ENCODE results near the gene BIRC2. TPM values are rescaled to one million over a fixed set of nuclear protein-coding genes. Genes with fewer than 3 reads are reported as not detected.

BIRC2 gene
- total RNA-seq, 2 donors from 2014 or later = 46.9 to 50.7 TPM

DNA sequence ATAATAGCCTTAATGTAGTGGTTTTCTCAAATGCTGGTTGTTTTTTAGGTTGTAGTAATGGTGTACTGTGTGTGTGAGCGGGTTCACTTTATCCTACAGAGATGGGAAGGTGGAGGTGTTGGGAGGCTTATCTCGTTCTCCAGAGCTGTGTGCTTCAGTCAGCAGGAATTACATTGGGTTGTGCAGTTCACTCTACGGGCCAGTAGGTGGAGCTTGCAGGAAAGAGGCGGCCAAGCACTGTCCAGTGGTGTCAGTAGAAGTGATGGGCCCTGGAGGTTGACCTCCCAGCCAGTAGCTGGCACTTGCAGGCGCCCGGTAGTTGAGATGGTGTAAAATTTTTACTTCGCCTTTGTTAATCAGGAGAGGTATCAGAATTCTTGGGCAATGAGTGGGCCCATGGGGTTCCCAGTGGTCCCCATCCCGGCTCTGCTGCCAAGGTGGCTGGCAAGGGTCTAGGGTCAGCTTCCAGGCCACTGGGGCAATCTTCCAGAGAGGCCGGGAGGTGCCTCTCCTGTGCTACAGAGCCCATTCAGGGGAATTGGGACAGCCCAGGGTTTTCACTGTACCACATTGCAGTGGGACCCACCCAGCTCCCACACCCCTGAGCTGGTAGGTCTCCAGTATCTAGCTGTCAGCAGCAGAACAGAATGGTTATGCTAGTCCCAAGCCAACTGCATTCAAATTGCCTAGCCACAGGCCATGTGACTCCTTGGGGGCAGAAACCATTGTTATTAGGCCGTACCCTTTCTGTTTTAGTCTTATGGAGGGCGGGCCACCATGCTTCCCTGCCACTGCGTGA lies 43.9 kb downstream of the BIRC2 start:
- intact Hi-C loops (cut with DNase I, micrococcal nuclease) = loop anchor here in 1 of 2 donors (10.0 kb wide), 1 partner anchor 104 kb away; no protein-coding TSS in a partner anchor
- ATAC-seq (peak; percentile 90), DNase-seq (peak; percentile 58 to 72)

DNA sequence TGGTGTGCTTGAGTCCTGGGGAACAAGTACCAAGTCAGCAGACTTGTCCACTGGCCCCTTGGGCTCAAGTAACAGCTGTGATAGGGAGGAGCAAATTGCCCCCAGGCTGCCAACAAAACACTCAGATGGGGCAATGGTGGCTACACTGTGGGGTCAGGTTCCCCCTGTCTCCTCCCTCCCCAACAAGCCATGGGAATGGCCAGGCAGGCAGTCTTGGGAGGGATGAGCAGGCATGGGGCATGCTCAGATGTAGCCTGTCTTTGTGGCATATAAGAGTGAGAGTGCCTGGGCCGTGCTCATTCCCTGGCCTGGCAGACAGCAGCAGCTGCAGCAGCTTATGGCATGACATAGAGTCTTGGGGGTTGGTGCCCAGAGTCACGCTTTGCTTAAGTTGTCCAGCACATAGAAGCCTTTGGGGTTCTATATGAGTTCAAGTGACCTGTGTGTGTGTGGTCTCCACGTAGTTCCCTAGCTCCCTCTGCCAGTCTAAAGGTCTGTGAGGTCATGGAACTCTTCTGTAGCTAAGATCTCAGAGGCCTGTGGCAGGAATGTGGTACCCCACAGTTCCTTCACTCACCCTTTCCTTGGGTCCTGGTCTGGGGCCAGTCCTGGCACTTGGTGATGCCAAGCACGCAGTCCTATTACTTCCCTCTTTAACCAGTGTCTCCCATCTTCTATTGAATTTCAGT lies 44.7 kb downstream of the BIRC2 start:
- intact Hi-C loops (cut with DNase I, micrococcal nuclease) = loop anchor here in 1 of 2 donors (10.0 kb wide), 1 partner anchor 103 kb away; no protein-coding TSS in a partner anchor
- ATAC-seq (no peak), DNase-seq (no peak)

DNA sequence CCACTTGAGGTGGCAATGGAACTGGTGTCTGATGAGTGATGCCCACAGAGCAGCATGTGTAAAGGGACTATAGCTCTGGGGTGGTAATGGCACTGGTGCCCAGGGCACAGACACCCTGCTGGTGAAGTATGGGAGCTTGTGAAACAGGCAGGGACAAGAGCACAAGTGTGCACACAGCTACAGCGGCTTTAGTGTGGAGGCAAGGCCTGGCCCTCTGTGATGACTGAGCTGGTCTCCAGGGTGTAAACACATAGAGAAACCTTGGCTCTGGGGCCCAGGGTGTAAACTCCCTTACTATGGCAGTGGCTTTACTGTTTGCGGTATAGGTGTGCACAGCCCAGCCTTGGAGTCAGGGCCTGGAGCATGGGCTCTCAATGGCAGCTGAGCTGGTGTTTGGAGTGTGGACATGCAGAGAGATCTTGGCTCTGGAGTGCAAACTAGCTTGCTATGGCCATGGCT lies 46.3 kb downstream of the BIRC2 start:
- DNase-seq = no peak
- peak; percentile 8 for ATAC-seq
- intact Hi-C loops (cut with DNase I, micrococcal nuclease) = loop anchor here in 1 of 2 donors (10.0 kb wide), 1 partner anchor 102 kb away; no protein-coding TSS in a partner anchor

DNA sequence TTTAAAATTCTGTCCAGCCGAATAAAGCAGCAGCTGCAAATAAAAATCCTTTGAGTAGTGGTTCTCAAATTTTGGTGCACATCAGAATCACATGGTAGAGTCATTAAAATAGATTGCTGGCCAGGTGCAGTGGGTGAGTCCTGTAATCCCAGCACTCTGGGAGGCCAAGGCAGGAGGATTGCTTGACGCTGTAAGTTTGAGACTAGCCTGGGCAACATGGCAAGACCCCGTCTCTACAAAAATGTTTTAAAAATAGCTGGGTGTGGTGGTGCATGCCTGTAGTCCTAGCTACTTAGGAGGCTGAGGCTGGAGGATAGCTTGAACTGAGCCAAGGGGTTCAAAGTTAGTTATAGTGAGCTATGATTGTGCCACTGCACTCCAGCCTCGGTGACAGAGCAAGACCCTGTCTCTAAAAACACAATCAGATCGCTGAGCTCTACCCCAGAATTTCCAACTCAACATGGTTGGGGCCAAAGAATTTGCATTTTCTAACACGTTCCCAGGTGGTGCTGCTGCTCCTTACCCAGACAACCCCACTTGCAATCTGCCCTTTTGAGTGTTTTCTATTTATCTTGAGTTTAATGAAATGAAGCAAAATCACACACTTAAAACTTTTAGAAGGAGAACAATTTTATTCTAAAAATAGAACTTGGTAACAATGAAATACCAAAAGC lies 48.8 kb downstream of the BIRC2 start:
- no peak for ATAC-seq
- intact Hi-C loops (cut with DNase I, micrococcal nuclease) = loop anchor here in 1 of 2 donors (10.0 kb wide), 1 partner anchor 99 kb away; no protein-coding TSS in a partner anchor
- no peak for DNase-seq

DNA sequence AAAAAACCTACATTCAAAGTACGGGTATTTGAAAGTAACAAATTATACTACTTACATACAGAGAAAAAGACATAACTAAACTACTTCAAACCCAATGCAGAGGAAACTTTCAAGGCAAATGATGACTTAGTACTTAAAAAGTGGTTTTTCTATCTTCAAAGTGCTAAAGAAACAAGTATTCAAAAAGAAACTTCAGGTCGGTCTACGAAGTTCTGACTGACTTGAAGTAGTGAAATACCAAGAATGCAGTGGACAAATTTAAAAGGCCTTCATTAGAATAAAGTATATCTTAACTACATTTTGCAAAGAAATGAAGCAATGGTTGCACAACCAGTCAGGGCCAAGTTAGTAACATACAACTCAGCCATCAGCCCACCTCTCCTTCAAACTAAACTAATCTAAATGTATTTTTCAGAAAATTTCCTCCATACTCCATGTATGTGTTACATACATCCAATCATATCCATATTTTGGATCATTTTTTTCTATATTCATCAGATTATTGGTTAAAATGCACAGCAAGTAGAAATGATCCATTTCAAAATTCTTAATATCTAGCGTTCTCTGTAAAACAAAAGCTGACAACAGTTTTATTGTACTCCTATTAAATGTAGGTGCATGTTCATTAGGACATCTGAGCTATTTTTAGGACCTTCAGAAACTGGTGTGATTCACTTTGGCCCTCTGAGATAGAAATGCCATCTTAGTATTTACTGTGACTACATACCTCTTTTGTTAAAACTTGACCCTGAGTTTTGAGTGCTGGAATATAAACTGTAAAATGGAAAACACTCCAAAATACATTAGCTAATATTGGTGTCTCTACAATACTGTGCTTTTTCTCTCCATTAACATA lies 49.9 kb downstream of the BIRC2 start:
- DNase-seq = no peak
- intact Hi-C loops (cut with DNase I, micrococcal nuclease) = loop anchor here in 1 of 2 donors (10.0 kb wide), 1 partner anchor 98 kb away; no protein-coding TSS in a partner anchor
- ATAC-seq = no peak

DNA sequence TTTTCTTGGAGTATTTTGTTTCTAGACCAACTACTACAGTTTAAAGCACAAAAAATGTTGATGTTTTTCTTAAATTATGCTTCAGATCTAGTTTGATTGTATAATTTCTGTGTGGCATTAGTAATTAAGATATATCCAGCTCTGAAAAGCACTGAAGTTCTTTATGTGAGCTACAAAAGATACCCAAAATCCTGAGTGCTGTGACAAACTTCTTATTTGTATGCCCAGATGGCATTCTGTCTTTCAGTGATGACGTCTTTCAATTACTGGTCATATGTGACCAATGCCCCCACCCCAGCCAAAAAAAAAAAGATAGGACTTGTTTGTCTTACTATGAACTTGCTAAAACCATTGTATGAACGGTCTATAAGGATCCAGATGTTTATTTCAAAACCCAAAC lies 51.3 kb downstream of the BIRC2 start:
- ATAC-seq (no peak), DNase-seq (no peak)
- intact Hi-C loops (cut with DNase I, micrococcal nuclease) = loop anchor here in 1 of 2 donors (10.0 kb wide), 1 partner anchor 97 kb away; no protein-coding TSS in a partner anchor

DNA sequence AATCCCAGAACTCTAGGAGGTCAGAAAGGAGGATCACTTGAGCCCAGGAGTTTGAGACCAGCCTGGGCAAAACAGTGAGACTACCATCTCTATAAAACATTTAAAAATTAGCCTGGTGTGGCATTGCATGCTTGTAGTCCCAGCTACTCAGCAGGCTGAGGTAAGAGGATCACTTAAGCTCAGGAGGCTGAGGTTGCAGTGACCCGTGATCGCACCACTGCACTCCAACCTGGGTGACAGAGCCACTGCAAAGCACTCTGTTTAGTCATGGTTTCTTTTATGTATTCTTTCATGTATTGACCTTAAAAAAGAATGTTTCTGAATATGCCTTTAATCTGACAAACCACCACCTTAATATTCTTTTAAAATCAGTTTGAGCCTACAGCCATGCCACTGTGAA lies 52.2 kb downstream of the BIRC2 start:
- intact Hi-C loops (cut with DNase I, micrococcal nuclease) = loop anchor here in 1 of 2 donors (10.0 kb wide), 1 partner anchor 96 kb away; no protein-coding TSS in a partner anchor
- DNase-seq = no peak
- ATAC-seq = no peak

DNA sequence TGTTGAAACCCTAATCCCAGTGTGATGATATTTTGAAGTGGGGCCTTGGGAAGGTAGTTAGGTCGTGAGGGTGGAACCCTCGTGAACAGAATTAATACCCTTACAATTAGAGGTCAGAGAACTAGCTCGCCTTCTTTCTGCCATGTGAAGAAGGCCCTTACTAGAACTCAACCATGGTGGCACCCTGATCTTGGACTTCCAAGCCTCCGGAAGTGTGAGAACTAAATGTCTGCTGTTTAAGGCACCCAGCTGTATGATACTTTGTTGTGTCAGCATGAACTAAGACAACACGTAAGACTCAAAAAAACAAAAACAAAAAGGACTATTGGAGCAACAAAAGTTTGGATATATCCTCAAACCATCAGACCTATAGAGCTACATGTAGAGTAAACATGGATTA lies 53.6 kb downstream of the BIRC2 start:
- ATAC-seq = no peak
- intact Hi-C loops (cut with DNase I, micrococcal nuclease) = no loop called here
- no peak for DNase-seq

DNA sequence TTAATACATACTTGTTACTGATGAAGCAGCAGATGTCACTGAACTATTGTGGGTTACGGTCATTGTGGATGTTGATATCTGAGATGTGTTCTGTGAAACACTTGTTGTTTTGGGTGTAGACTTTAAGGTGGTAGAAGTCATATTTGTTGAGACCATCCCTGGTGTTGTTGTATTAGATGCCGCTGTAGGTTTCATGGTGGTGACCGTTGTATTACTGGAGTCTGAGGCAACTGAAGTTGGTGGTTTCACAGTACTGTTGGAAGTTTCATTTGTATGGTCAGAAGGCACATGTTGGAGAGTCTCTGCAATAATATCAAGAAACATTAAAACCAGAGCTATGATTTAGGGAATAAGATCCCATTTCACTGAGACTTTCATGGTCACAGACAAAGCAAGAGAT lies 54.9 kb downstream of the BIRC2 start:
- ATAC-seq = no peak
- intact Hi-C loops (cut with DNase I, micrococcal nuclease) = no loop called here
- DNase-seq = no peak

DNA sequence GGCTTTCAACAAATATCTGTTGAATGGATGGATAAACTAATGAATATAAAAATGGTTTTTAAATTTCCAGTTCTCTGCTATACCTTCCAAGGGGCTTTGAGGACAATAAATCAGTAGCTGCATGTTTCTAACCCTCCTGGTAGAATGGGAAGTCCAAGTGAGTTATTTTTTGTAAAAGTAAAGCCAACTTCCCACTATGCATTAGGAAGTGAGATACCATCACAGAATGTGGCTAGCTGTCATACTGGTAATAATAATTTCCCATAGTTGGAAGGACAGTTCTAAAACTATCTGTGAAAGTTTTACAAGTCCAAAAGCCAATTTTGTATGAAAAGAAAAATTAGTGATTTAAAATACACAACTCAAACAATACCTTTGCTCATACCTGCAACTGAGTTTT lies 55.5 kb downstream of the BIRC2 start:
- no peak for DNase-seq
- intact Hi-C loops (cut with DNase I, micrococcal nuclease) = no loop called here
- ATAC-seq = no peak

DNA sequence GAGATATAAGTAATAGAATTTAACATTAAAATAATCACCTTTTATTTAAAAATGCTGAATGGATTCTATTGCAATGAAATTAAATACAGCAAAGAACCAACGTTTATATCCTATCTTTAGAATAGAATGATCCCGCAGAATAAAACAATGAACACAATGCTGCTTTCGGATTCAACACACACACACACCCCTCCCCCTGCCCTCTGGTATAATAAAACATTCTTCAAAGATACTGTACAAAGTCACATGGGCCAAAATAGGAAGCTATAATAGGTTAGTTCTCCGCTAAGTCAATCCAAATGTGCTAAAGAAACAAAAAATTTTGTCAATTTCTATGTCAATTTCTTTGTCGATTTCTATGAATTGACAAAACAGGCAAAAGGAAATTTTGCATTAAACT lies 58.5 kb downstream of the BIRC2 start:
- ATAC-seq = no peak
- no peak for DNase-seq
- intact Hi-C loops (cut with DNase I, micrococcal nuclease) = no loop called here

DNA sequence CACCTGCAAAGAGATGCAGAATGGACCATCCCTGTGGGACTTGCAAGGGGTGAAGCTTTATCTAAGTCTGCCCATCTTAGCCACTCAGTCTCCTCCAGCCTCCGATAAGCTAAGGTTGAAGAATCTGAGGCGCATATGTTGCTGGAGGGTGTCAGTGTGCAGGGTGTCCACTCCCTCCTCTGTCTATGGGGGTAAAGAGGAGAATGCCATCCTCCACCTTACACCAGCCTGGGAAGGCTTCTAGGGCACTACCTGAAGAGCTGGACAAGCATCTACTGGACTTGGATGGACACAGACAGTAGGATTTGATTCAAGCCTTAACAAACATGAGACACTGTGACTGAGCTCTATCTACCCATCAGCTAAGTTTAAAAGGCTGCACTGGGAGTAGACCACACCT lies 59.1 kb downstream of the BIRC2 start:
- DNase-seq = no peak
- ATAC-seq = no peak
- intact Hi-C loops (cut with DNase I, micrococcal nuclease) = no loop called here

DNA sequence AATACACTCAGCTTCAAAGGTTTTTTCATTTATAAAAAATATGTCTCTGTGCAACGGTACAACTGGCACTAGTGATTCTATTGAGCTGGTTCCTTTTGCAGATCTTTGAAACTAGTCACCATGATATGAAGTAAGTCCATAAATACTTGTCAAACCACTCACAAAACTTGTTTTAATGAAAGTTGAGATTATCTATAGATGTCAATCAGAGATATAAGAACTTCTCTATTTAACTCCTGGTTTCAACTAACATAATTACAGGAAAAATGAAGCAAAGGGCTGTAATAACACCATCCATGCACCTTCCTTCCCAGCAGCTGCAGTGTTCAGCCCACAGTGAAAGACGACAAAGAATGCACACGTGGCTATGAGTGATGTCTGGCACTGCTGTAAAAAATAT lies 60.9 kb downstream of the BIRC2 start:
- intact Hi-C loops (cut with DNase I, micrococcal nuclease) = no loop called here
- ATAC-seq (no peak), DNase-seq (no peak)

DNA sequence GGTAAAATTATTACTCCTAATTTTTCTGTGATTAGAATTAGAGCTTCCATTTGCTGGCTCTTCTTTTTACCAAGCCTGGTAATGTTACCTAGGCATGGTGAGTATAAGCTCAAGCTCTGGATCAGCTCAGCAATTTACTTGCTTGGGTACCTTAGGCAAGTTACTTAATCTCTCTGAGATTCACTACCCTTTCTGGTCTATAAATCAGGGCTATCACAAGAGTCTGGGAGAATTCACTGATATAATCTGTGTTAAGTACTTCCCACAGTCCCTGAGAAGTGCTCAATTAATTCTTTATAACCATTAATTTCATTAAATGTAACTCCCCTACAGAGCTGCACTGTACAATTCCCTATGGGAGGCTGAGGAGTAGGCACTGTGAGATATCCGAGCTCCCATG lies 61.3 kb downstream of the BIRC2 start:
- ATAC-seq = no peak

DNA sequence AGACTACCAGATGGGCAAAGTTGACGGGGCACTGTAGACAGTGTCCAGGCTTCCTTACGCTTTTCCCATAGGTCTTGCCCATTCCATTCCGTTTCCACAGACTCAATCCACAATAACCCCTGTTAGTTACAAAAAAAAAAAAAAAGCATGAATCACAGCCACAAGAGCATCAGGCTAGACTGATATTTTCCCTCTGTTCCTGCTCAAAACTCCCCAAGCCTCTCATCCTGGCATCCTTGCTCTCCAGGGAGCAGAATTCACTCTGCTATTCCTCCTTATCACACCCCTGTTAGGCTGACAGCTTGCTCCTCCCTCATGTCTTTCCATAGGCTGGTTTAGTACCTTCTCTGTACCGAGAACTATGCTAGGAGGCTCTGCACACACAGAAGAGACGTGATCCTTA lies 63.4 kb downstream of the BIRC2 start:
- intact Hi-C loops (cut with DNase I, micrococcal nuclease) = no loop called here
- DNase-seq (no peak), ATAC-seq (no peak)

More for the DNA sequence above, 61.3 kb downstream of the BIRC2 start:
- no peak for DNase-seq
- intact Hi-C loops (cut with DNase I, micrococcal nuclease) = no loop called here

DNA sequence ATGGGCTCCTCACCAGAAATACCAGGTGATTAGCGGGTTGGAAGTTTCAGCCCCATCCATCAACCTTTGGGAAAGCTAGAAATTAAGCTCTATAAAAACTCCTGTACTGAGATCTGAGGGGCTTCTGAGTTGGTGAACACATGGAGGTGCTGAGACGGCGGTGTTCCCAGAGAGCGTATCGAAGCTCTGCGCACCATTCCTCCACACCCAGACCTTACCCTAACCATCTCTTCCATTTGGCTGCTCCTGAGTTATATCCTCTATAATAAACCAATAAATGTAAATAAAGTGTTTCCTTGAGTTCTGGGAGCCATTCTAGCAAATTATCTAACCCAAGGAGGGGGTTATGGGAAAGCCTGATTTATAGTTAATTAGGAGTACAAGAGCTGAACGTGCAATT lies 64.1 kb downstream of the BIRC2 start:
- no peak for DNase-seq
- intact Hi-C loops (cut with DNase I, micrococcal nuclease) = no loop called here

DNA sequence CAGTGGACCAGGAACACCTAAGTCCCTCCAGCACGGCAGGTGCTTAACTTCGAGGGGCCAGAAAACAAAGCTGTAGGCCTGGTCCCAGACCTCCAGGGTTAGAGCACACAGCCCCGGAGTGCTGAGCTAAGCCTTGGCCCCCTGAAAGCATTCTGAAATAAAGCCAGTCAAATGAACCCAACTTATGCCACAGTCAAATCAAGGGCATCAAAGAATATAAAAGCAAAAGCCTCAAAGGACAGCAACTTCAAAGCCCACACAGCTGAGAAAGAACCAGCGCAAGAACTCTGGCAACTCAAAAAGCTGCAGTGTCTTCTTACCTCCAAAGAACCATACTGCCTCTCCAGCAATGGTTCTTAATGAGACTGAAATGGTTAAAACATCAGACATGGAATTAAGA lies 66.5 kb downstream of the BIRC2 start:
- no peak for DNase-seq
- ATAC-seq = no peak
- intact Hi-C loops (cut with DNase I, micrococcal nuclease) = no loop called here

More for the DNA sequence above, 64.1 kb downstream of the BIRC2 start:
- ATAC-seq = peak; percentile 58

DNA sequence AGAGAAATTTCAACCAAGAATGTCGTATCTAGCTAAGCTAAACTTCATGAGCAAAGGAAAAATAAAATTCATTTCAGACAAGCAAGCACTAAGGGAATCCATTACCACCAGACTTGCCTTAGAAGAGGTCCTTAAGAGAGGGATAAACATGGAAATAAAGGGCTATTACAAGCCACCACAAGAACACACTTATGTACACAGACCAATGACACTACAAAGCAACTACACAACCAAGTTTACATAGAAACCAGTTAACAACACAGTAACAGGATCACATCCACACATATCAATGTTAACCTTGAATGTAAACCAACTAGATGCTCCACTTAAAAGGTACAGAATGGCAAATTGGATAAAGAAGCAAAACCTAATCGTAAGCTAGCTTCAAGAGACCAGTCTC lies 67.5 kb downstream of the BIRC2 start:
- ATAC-seq (no peak), DNase-seq (no peak)
- intact Hi-C loops (cut with DNase I, micrococcal nuclease) = no loop called here
